Raji (cell line): ENCODE measurements around the gene BCL3.

Experiments
- POLR2A ChIP-seq: IDR thresholded peaks from 2 replicates; pipeline ENCODE4 v1.6.1; 2011; ENCODE audit warnings: low read depth, low read length, control low read depth; ENCODE audit not compliant: insufficient read depth

BCL3 gene

DNA sequence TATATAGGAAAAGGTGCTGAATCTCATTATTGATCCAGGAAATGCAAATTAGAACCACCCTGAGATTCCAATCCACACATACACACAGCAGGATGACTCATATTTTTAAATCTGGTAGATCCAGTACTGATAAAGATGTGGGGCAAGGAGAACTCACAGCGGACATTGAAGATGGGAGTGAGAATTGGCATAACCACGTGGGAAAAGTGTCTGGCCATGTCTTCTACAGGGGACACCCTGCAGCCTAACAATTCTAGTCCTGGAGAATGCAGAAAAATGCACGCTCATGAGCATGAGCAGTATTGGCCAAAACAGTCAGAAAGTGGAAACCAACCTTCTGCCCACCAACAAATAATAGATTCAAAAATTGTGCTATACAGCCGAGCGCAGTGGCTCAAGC lies 13.5 kb upstream of the BCL3 start:
- no peak for TF ChIP-seq POLR2A

- TF ChIP-seq POLR2A, result no peak
Observed at GRCh38 chr19:44737238-44738071, 11.1 kb upstream of the BCL3 start.

DNA sequence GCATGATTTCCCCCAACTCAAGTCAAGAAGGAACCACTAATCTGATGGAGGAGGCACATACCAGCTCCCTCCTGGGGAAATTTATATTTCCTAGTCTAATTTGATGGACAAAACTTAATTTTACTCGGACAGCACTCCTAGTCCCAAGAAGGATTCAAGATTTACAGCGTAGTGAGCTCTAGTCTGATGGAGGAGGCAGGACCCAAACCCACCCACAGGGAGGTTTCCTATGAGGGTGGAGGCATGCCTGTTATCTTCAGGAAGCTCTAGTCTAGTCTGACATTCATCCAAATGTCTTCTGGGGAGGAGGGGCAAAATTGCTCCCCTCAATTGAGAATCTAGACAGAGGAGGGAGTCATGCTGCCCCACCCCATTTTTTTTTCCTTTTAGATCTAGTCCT lies 10.4 kb upstream of the BCL3 start:
- TF ChIP-seq POLR2A, result no peak

DNA sequence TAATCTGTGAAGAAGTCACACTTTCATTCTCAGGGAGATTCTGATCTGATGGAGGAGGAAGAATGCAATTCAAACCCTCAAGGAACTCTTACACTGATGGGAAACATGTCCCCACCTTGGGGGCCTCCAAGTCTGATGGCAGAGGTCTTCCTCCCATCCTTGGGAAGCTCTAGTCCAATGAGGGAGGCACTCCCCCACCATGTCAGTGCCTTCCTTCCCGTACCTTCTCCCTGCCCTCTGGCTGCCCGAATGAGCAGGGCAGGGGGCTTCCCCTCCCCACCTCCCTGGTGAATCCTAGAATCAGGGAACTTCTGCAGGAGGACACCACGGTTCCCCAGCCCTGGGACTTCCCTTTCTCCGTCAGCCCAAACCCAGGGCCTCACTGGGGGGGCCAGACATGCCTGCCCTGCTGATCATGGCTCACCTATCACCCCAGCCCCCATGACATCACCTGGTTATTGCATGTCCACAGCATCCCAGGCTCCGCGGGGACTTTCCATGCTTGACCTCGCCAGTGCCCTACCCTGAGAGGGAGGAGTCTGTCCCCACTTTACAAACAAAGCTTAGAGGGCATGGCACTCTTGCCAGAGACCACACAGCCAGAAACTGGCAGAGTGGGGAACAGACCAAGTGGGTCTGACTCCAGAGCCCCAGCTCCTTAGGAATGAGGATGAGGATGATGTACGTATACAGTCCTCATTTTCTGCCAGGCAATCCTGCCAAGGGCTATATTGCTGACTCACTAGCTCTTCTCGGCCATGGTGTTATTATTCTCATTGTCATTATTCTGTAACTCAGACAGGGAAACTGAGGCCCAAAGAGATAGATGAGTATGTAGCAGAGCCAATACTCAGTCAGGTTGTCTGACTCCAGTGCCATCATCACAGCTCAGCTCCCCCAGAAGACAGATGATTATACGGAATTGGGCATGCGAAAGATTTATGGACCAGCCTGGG lies 9.6 kb upstream of the BCL3 start:
- TF ChIP-seq POLR2A, result no peak

- no peak for TF ChIP-seq POLR2A
Observed at GRCh38 chr19:44740351-44740824, 8.1 kb upstream of the BCL3 start.

DNA sequence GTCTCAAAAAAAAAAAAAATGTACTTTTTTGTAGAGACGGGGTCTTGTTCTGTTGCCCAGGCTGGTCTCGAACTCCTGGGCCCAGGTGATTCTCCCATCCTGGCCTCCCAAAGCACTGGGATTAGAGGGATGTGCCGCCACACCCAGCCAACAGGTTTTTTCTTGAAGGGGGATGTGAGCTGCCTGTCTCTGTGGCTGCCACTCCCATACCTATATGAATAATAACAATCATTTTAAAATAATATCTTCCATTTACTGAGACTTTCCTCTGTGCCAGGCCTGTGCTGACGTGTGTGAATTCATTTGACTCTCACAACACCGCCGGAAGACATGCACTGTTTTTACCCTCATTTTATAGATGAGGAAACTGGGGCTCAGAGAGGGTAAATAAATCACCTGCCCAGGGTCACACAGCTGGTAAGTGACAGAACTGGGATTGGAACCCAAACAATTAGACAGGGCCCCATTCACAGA lies 7.2 kb upstream of the BCL3 start:
- no peak for TF ChIP-seq POLR2A

- TF ChIP-seq POLR2A, result no peak
Observed at GRCh38 chr19:44741841-44742329, 6.6 kb upstream of the BCL3 start.

GRCh38 chr19:44742330-44743061 lies 6.0 kb upstream of the BCL3 start:
- TF ChIP-seq POLR2A, result no peak

- TF ChIP-seq POLR2A, result no peak
Observed at GRCh38 chr19:44744871-44745332, 3.6 kb upstream of the BCL3 start.

DNA sequence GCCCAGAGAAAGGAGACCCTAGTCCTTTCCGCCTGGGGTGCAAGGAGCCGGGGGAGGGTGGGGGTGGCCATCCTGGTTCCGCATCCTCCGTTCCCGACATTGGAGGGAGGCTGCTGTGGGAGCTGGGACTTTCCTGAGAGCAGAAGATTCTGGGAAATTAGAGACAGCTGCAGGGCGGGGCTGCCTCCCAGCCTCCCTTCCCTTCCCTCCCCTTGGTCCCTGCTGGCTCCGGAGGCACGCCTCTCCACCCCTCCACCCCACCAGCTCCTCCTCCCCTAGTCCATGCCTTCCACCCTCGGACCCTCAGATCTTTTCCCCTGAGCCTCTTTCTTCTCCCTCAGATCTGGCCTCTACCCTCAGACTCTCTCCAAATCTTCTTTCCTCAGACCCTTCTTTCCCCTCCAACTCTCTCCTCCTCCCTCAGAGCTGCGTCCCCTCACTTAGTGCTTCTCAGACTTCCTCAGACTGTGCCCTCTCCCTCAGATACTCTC lies 3.1 kb upstream of the BCL3 start:
- TF ChIP-seq POLR2A, result no peak

- TF ChIP-seq POLR2A, result no peak
Observed at GRCh38 chr19:44745887-44746600, 2.5 kb upstream of the BCL3 start.

DNA sequence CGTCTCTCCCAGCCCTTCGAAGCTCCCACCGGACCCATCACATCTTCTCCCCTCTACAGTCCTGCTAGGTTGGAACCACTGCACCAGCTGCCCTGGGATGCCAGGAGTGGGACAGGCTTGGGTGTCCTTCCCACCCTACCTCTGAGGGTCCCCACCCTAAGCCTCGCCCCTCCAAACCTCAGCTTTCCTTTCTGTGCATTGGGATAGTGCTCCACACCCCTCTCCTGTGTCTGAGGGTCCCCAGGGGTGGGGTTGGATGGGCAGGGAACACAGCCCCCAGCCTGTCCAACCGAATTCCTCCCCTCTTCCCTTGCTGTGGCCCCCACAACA lies 1.9 kb upstream of the BCL3 start:
- no peak for TF ChIP-seq POLR2A

GRCh38 chr19:44746946-44747738 lies 1.4 kb upstream of the BCL3 start:
- TF ChIP-seq POLR2A, result peak; percentile 64
